SK-N-SH (cell line): ENCODE data around the gene PAPPA2.

Experiments
- ELF1 ChIP-seq: IDR thresholded peaks from 2 replicates; pipeline ENCODE4 v1.4.0; 2012
- FOXJ3 ChIP-seq: sonication (generic); formaldehyde crosslinking; IDR thresholded peaks from 2 replicates; pipeline ENCODE4 v1.5.1; 2020; ENCODE audit warnings: mild to moderate bottlenecking, missing genetic modification reagents
- PBX3 ChIP-seq: IDR thresholded peaks from 2 replicates; pipeline ENCODE4; 2012
- POLR2AphosphoS5 ChIP-seq: IDR thresholded peaks from 2 replicates; pipeline ENCODE4 v1.6.1; 2012; ENCODE audit warnings: low read depth, low read length
- RAD21 ChIP-seq: IDR thresholded peaks from 2 replicates; pipeline ENCODE4 v1.6.1; 2012; ENCODE audit warnings: mild to moderate bottlenecking, low read length
- RCOR1 ChIP-seq: fragments of 150-350 bp; IDR thresholded peaks from 2 replicates; pipeline ENCODE4 v1.6.1; 2017; ENCODE audit warnings: antibody characterized with exemption, low read length
- REST ChIP-seq: IDR thresholded peaks from 2 replicates; pipeline ENCODE4 v1.6.1; 2012; ENCODE audit warnings: mild to moderate bottlenecking, low read depth, low read length, moderate library complexity
- RXRA ChIP-seq: IDR thresholded peaks from 2 replicates; pipeline ENCODE4 v1.4.0; 2012; ENCODE audit warnings: low read depth, mild to moderate bottlenecking, borderline replicate concordance
- SMC3 ChIP-seq: IDR thresholded peaks from 2 replicates; pipeline ENCODE4 v1.6.1; 2012; ENCODE audit warnings: low read depth, low read length, improper control_type of control experiment
- TAF1 ChIP-seq: IDR thresholded peaks from 2 replicates; pipeline ENCODE4 v1.6.1; 2012; ENCODE audit warnings: low read depth, mild to moderate bottlenecking, low read length, moderate library complexity, borderline replicate concordance
- TCF12 ChIP-seq: IDR thresholded peaks from 2 replicates; pipeline ENCODE4 v1.4.0; 2012
- YY1 ChIP-seq: IDR thresholded peaks from 2 replicates; pipeline ENCODE4 v1.4.0; 2012; ENCODE audit warnings: low read depth, mild to moderate bottlenecking
- TF ChIP-seq, protein P1 (sequence below): fragments of 200-600 bp; sonication (generic); IDR thresholded peaks from 2 replicates; pipeline ENCODE4 v1.6.1; 2017; ENCODE audit warnings: antibody characterized with exemption, mild to moderate bottlenecking, moderate library complexity
- TF ChIP-seq, protein P2 (sequence below): fragments of 150-350 bp; IDR thresholded peaks from 2 replicates; pipeline ENCODE4 v1.6.1; 2016; ENCODE audit warnings: mild to moderate bottlenecking, low read depth, low read length

GRCh38 chr1:176696109-176696508 lies 233.1 kb downstream of the PAPPA2 start:
- TF ChIP-seq ELF1 (no peak), YY1 (no peak), TCF12 (no peak), SMC3 (no peak), TAF1 (no peak), RAD21 (no peak), FOXJ3 (CRISPR knock-in tag) (no peak), RXRA (no peak), REST (no peak), POLR2AphosphoS5 (no peak), RCOR1 (no peak), PBX3 (no peak)
- TF ChIP-seq, protein P1, sequence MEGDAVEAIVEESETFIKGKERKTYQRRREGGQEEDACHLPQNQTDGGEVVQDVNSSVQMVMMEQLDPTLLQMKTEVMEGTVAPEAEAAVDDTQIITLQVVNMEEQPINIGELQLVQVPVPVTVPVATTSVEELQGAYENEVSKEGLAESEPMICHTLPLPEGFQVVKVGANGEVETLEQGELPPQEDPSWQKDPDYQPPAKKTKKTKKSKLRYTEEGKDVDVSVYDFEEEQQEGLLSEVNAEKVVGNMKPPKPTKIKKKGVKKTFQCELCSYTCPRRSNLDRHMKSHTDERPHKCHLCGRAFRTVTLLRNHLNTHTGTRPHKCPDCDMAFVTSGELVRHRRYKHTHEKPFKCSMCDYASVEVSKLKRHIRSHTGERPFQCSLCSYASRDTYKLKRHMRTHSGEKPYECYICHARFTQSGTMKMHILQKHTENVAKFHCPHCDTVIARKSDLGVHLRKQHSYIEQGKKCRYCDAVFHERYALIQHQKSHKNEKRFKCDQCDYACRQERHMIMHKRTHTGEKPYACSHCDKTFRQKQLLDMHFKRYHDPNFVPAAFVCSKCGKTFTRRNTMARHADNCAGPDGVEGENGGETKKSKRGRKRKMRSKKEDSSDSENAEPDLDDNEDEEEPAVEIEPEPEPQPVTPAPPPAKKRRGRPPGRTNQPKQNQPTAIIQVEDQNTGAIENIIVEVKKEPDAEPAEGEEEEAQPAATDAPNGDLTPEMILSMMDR = no peak
- TF ChIP-seq, protein P2, sequence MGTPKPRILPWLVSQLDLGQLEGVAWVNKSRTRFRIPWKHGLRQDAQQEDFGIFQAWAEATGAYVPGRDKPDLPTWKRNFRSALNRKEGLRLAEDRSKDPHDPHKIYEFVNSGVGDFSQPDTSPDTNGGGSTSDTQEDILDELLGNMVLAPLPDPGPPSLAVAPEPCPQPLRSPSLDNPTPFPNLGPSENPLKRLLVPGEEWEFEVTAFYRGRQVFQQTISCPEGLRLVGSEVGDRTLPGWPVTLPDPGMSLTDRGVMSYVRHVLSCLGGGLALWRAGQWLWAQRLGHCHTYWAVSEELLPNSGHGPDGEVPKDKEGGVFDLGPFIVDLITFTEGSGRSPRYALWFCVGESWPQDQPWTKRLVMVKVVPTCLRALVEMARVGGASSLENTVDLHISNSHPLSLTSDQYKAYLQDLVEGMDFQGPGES = no peak
